Hepatocyte (in vitro differentiated cells): ENCODE data around the gene MOB4. TPM values are rescaled to one million over a fixed set of nuclear protein-coding genes. Genes with fewer than 3 reads are reported as not detected.
"Not testable (repeated sequence)": the region's sequence is repeated elsewhere in the genome, so short reads cannot be mapped to it uniquely, and the experiment has no call there.

Source experiments
- DNase-seq: peaks from one replicate; pipeline ENCODE4 v3.0.0-alpha.2; 2016; ENCODE audit warnings: low spot score
- H2AFZ ChIP-seq: fragments of 200-600 bp; sonication (generic); 2 replicates; pipeline ENCODE4 v1.6.0; 2016; ENCODE audit warnings: antibody characterized with exemption, mild to moderate bottlenecking
- H3K27ac ChIP-seq: fragments of 200-600 bp; sonication (generic); 2 replicates; pipeline ENCODE4 v1.5.1; 2016; ENCODE audit warnings: mild to moderate bottlenecking
- H3K27me3 ChIP-seq: fragments of 200-600 bp; sonication (generic); 2 replicates; pipeline ENCODE4 v1.6.1; 2016
- H3K36me3 ChIP-seq: fragments of 200-600 bp; sonication (generic); replicated peaks from 2 replicates; pipeline ENCODE4 v1.5.1; 2016; ENCODE audit warnings: low read depth; ENCODE audit not compliant: insufficient read depth
- H3K4me1 ChIP-seq: fragments of 200-600 bp; sonication (generic); 2 replicates; pipeline ENCODE4 v1.5.1; 2016; ENCODE audit warnings: mild to moderate bottlenecking, moderate library complexity; ENCODE audit not compliant: insufficient read depth
- H3K4me2 ChIP-seq: fragments of 200-600 bp; sonication (generic); 2 replicates; pipeline ENCODE4 v1.6.0; 2016
- H3K4me3 ChIP-seq: fragments of 200-600 bp; sonication (generic); 2 replicates; pipeline ENCODE4 v1.5.1; 2016; ENCODE audit warnings: mild to moderate bottlenecking
- H3K79me2 ChIP-seq: fragments of 200-600 bp; sonication (generic); 2 replicates; pipeline ENCODE4 v1.6.0; 2017; ENCODE audit warnings: mild to moderate bottlenecking
- H3K9me2 ChIP-seq: fragments of 200-600 bp; sonication (generic); replicated peaks from 2 replicates; pipeline ENCODE4 v1.6.0; 2017; ENCODE audit warnings: mild to moderate bottlenecking; ENCODE audit not compliant: insufficient read depth
- H3K9me3 ChIP-seq: fragments of 200-600 bp; sonication (generic); 2 replicates; pipeline ENCODE4 v1.5.1; 2016; ENCODE audit warnings: low read depth, mild to moderate bottlenecking
- H4K20me1 ChIP-seq: fragments of 200-600 bp; sonication (generic); 2 replicates; pipeline ENCODE4 v1.6.0; 2016; ENCODE audit warnings: mild to moderate bottlenecking; ENCODE audit not compliant: insufficient read depth, poor library complexity, severe bottlenecking
- CTCF ChIP-seq: fragments of 200-600 bp; sonication (generic); IDR thresholded peaks from 2 replicates; pipeline ENCODE4 v1.5.1; 2016; ENCODE audit warnings: antibody characterized with exemption, mild to moderate bottlenecking; ENCODE audit not compliant: poor library complexity
- EZH2 ChIP-seq: fragments of 200-600 bp; sonication (generic); IDR thresholded peaks from 2 replicates; pipeline ENCODE4 v1.6.1; 2016; ENCODE audit warnings: antibody characterized with exemption, mild to moderate bottlenecking, borderline replicate concordance
- EZH2phosphoT487 ChIP-seq: fragments of 200-600 bp; sonication (generic); IDR thresholded peaks from one replicate; pipeline ENCODE4 v1.6.1; 2018; ENCODE audit warnings: antibody characterized with exemption, mild to moderate bottlenecking, low read depth, moderate library complexity; ENCODE audit not compliant: unreplicated experiment, severe bottlenecking
- WGBS: methylation state at CpG from one replicate; pipeline ENCODE4 v1.1.6; 2016; ENCODE audit warnings: low lambda C conversion rate; ENCODE audit errors: missing lambda C conversion rate; 5-methylcytosine and 5-hydroxymethylcytosine counted together
- polyA plus RNA-seq: library from polyadenylated mRNA; unstranded; fragments of >200 nt; fragmentation: Nextera tagmentation; extraction: Ambion mirVana; gene quantifications from 2 replicates; pipeline ENCODE4 v1.2.1, GENCODE V29; 2016
- total RNA-seq: library from RNA; depleted of rRNA; stranded (reverse); fragments of >200 nt; gene quantifications from 2 replicates; pipeline ENCODE4 v1.2.3, GENCODE V29; 2014

Gene MOB4
- total and polyA plus RNA-seq, 2 experiments from 2014 or later = 44.1 to 50.1 TPM

- Histone ChIP-seq H3K27me3 (no peaks in the 10 kb centered on the region), H3K9me2 (no peaks in the 10 kb centered on the region), H3K27ac (peak overlapping the region; percentile 4), H3K79me2 (no peaks in the 10 kb centered on the region), H3K36me3 (no peaks in the 10 kb centered on the region), H3K9me3 (no peaks in the 10 kb centered on the region), H3K4me2 (no peak overlapping the region), H3K4me3 (no peak overlapping the region), H2AFZ (no peak overlapping the region), H3K4me1 (no peaks in the 10 kb centered on the region), H4K20me1 (no peaks in the 10 kb centered on the region)
- WGBS = 26% methylated on average over 3 of the region's 3 CpGs
- TF ChIP-seq EZH2phosphoT487 = no peak
- TF ChIP-seq EZH2 = no peak
- no peak for TF ChIP-seq CTCF
- DNase-seq = peak; percentile 24
These were observed 60.8 kb downstream of the MOB4 start for GRCh38 chr2:197576631-197577030.

- WGBS = 94% methylated on average over 4 of the region's 4 CpGs
- peak overlapping the region; percentile 4 for H3K27ac ChIP-seq
- TF ChIP-seq CTCF (no peak), EZH2phosphoT487 (no peak), EZH2 (no peak)
These were observed 61.6 kb downstream of the MOB4 start for GRCh38 chr2:197577446-197577845.

GRCh38 chr2:197578294-197578693 lies 62.4 kb downstream of the MOB4 start:
- H2AFZ ChIP-seq, H3K27me3 ChIP-seq, H3K4me1 ChIP-seq, H3K79me2 ChIP-seq, H3K4me2 ChIP-seq, H3K36me3 ChIP-seq, H3K9me2 ChIP-seq, H3K27ac ChIP-seq, DNase-seq, H4K20me1 ChIP-seq, H3K4me3 ChIP-seq, H3K9me3 ChIP-seq: not testable (repeated sequence)
- 68% methylated on average over 2 of the region's 2 CpGs for WGBS

More at GRCh38 chr2:197577446-197577845, 61.6 kb downstream of the MOB4 start:
- H3K36me3 ChIP-seq = no peaks in the 10 kb centered on the region
- no peak for DNase-seq
- no peak overlapping the region for H2AFZ ChIP-seq
- H3K4me2 ChIP-seq = no peak overlapping the region
- H3K4me3 ChIP-seq = no peak overlapping the region
- H3K79me2 ChIP-seq = no peaks in the 10 kb centered on the region
- no peaks in the 10 kb centered on the region for H3K9me3 ChIP-seq
- no peaks in the 10 kb centered on the region for H3K27me3 ChIP-seq
- no peaks in the 10 kb centered on the region for H4K20me1 ChIP-seq
- H3K4me1 ChIP-seq = no peaks in the 10 kb centered on the region
- H3K9me2 ChIP-seq = no peaks in the 10 kb centered on the region

- not testable (repeated sequence) for DNase-seq, H3K9me2 ChIP-seq, H3K4me2 ChIP-seq, H3K79me2 ChIP-seq, H3K4me1 ChIP-seq, H3K27me3 ChIP-seq, H3K36me3 ChIP-seq, H4K20me1 ChIP-seq, H3K4me3 ChIP-seq, H3K9me3 ChIP-seq, H2AFZ ChIP-seq, H3K27ac ChIP-seq
- 92% methylated on average over 3 of the region's 3 CpGs for WGBS
These were observed 64.3 kb downstream of the MOB4 start for GRCh38 chr2:197580166-197580565.

GRCh38 chr2:197587255-197587654 lies 71.4 kb downstream of the MOB4 start:
- H3K4me2 ChIP-seq, H3K9me2 ChIP-seq, H3K79me2 ChIP-seq, H3K27ac ChIP-seq, H3K4me3 ChIP-seq, H3K4me1 ChIP-seq, H2AFZ ChIP-seq, H3K36me3 ChIP-seq, H3K9me3 ChIP-seq, H3K27me3 ChIP-seq, H4K20me1 ChIP-seq, DNase-seq: not testable (repeated sequence)
- 84% methylated on average over 7 of the region's 7 CpGs for WGBS
